Measurements from ENCODE around the gene ORMDL3.
A peak's percentile ranks its signal among the peaks of the same experiment; 100 is the strongest.

Gene ORMDL3

GRCh38 chr17:39927101-39927928 lies at the start of gene ORMDL3, which contains the start of gene LRRC3C:
Gene ORMDL3 (minus strand): TSS chr17:39927601. CDS start chr17:39924203, 3,398 bp downstream.
Gene LRRC3C (plus strand): TSS chr17:39927732. CDS start chr17:39941524, 13,792 bp downstream.
- DNase-seq (ENCODE audit: low read depth) = peak; percentile 86

GRCh38 chr17:39975801-39976200 lies 48.4 kb upstream of the ORMDL3 start:
- DNase-seq (ENCODE audit: low read depth) = no peak

GRCh38 chr17:39974433-39974832 lies 47.0 kb upstream of the ORMDL3 start:
- no peak for DNase-seq (ENCODE audit: low read depth)

GRCh38 chr17:39973496-39973895 lies 46.1 kb upstream of the ORMDL3 start:
- DNase-seq (ENCODE audit: low read depth) = no peak

GRCh38 chr17:39972271-39972670 lies 44.9 kb upstream of the ORMDL3 start:
- no peak for DNase-seq (ENCODE audit: low read depth)

GRCh38 chr17:39971076-39971603 lies 43.7 kb upstream of the ORMDL3 start:
- DNase-seq (ENCODE audit: low read depth) = no peak

GRCh38 chr17:39970157-39970692 lies 42.8 kb upstream of the ORMDL3 start:
- DNase-seq (ENCODE audit: low read depth) = no peak

GRCh38 chr17:39969375-39969774 lies 42.0 kb upstream of the ORMDL3 start:
- no peak for DNase-seq (ENCODE audit: low read depth)

- DNase-seq (ENCODE audit: low read depth) = no peak
Measured at GRCh38 chr17:39968761-39969160, 41.4 kb upstream of the ORMDL3 start.

GRCh38 chr17:39966771-39967170 lies 39.4 kb upstream of the ORMDL3 start:
- no peak for DNase-seq (ENCODE audit: low read depth)

- DNase-seq (ENCODE audit: low read depth) = no peak
Measured at GRCh38 chr17:39965017-39965699, 37.8 kb upstream of the ORMDL3 start.

GRCh38 chr17:39963829-39964228 lies 36.4 kb upstream of the ORMDL3 start:
- DNase-seq (ENCODE audit: low read depth) = peak; percentile 51

GRCh38 chr17:39962642-39963220 lies 35.3 kb upstream of the ORMDL3 start, which contains the start of gene GSDMA:
Gene GSDMA (plus strand): TSS chr17:39963004. CDS start chr17:39965688, 2,684 bp downstream.
- peak; percentile 37 for DNase-seq (ENCODE audit: low read depth)

- DNase-seq (ENCODE audit: low read depth) = no peak
Measured at GRCh38 chr17:39960524-39961041, 33.2 kb upstream of the ORMDL3 start.

GRCh38 chr17:39955726-39956225 lies 28.4 kb upstream of the ORMDL3 start:
- DNase-seq (ENCODE audit: low read depth) = no peak

- DNase-seq (ENCODE audit: low read depth) = no peak
Measured at GRCh38 chr17:39954876-39955275, 27.5 kb upstream of the ORMDL3 start.

- DNase-seq (ENCODE audit: low read depth) = no peak
Measured at GRCh38 chr17:39953471-39953888, 26.1 kb upstream of the ORMDL3 start.

GRCh38 chr17:39952680-39953470 lies 25.5 kb upstream of the ORMDL3 start:
- peak; percentile 93 for DNase-seq (ENCODE audit: low read depth)

GRCh38 chr17:39951924-39952679 lies 24.7 kb upstream of the ORMDL3 start:
- DNase-seq (ENCODE audit: low read depth) = no peak

- DNase-seq (ENCODE audit: low read depth) = no peak
Measured at GRCh38 chr17:39950871-39951348, 23.5 kb upstream of the ORMDL3 start.
